ENCODE data around the gene ST14. TPM values are rescaled to one million over a fixed set of nuclear protein-coding genes. Genes with fewer than 3 reads are reported as not detected.
"Not testable (repeated sequence)": the region's sequence is repeated elsewhere in the genome, so short reads cannot be mapped to it uniquely, and the experiment has no call there.

Gene ST14
- total RNA-seq, 2 donors from 2014 or later: not detected

GRCh38 chr11:130190371-130190881, 30.8 kb downstream of the ST14 start:
- ATAC-seq (replicated peaks in 1 of 2) (no peak), DNase-seq (no peak)
- Mint-ChIP-seq H3K27me3 (ENCODE audit: low read depth) (no peaks in the 10 kb centered on the region), H3K9me3 (no peaks in the 10 kb centered on the region), H3K36me3 (ENCODE audit: insufficient read depth in 2 of 2) (no peaks in the 10 kb centered on the region), H3K4me3 (no peak overlapping the region), H3K4me1 (ENCODE audit: low read depth) (peaks cover 6% of the 10 kb centered on the region), H3K27ac (no peak overlapping the region)

DNA sequence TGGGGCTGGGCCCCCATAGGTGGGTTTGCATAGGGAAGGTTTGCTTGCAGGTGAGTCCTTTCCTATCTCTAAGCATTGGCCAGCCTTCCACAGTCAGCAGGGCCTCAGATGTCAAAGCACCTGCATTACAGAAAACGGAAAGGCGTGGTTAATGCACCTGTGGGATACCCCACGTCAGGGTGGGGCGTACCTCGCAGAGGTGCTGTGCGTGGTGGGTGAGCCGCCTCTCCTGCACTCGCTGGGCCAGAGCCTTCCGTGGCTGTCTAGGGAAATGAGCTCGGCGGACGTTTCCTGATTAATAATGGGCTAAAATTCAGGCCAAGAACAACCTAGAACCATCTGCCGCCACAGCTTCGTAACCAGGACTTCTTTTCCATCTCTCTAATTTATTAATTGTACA, 32.3 kb downstream of the ST14 start:
- ATAC-seq (replicated peaks in 1 of 2) (no peak), DNase-seq (no peak)
- H3K36me3 Mint-ChIP-seq (ENCODE audit: insufficient read depth in 2 of 2): no peaks in the 10 kb centered on the region
- H3K27ac Mint-ChIP-seq: no peak overlapping the region
- H3K4me1 Mint-ChIP-seq (ENCODE audit: low read depth): peaks cover 3% of the 10 kb centered on the region
- H3K9me3 Mint-ChIP-seq: no peaks in the 10 kb centered on the region
- no peak overlapping the region for H3K4me3 Mint-ChIP-seq
- no peaks in the 10 kb centered on the region for H3K27me3 Mint-ChIP-seq (ENCODE audit: low read depth)

DNA sequence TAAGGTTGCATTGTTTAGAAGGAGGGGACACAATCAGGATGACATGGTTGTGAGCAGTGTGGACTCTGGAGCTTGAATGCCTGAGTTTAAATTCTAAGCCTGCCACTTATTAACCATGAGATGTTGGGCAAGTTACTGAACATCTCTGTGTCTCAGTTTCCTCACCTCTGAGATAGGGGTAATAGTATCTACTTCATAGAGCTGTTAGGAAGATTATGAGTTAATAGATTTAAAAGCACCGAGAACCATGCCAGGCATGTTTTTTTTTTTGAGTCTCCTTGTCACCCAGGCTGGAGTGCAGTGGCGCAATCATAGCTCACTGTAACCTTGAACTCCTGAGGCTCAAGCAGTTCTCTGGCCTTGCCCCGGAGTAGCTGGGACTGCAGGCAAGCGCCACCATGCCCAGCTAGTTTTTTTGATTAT, 33.3 kb downstream of the ST14 start:
- Mint-ChIP-seq H3K9me3 (no peaks in the 10 kb centered on the region), H3K27me3 (ENCODE audit: low read depth) (no peaks in the 10 kb centered on the region), H3K36me3 (ENCODE audit: insufficient read depth in 2 of 2) (no peaks in the 10 kb centered on the region), H3K4me1 (ENCODE audit: low read depth) (no peaks in the 10 kb centered on the region), H3K4me3 (no peak overlapping the region), H3K27ac (no peak overlapping the region)
- DNase-seq: no peak
- ATAC-seq (replicated peaks in 1 of 2): no peak

GRCh38 chr11:130193551-130193950, 34.0 kb downstream of the ST14 start:
- DNase-seq: not testable (repeated sequence)

DNA sequence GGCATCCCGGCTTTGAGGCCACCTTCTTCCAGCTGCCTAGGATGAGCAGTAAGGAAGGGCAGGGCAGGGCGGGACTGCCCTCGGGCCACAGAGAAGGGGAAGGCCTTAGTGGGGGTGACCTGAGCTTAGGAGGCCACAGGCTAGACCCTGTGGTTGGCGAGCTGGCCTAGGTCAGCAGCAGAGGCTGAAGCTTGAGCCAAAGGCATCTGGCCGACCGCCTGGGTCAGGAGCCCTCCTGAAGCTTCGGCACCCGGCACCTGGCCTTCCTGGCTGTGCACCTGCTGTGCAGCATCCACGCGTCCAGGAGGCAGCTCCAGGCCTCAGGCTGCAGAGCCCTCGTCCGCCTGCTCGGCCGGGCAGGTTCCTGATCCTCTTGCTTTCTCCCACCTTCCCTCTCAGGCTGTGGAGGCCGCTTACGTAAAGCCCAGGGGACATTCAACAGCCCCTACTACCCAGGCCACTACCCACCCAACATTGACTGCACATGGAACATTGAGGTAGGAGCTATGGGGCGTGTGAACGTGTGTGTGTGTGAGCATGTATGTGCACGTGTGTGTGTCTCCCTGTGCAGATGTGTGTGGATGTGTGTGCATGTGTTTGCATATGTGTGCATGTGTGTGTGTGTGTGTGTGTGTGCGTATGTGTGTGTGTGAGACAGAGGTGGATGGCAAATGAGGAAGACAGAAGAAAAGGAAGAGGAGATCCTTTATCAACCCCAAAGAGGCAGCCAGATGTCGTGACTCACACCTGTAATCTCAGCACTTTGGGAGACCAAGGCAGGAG, 34.9 kb downstream of the ST14 start:
- H3K4me1 Mint-ChIP-seq (ENCODE audit: low read depth): no peaks in the 10 kb centered on the region
- no peaks in the 10 kb centered on the region for H3K36me3 Mint-ChIP-seq (ENCODE audit: insufficient read depth in 2 of 2)
- H3K4me3 Mint-ChIP-seq: no peak overlapping the region
- H3K27me3 Mint-ChIP-seq (ENCODE audit: low read depth): no peaks in the 10 kb centered on the region
- ATAC-seq (replicated peaks in 1 of 2): no peak
- H3K27ac Mint-ChIP-seq: no peak overlapping the region
- DNase-seq: no peak
- H3K9me3 Mint-ChIP-seq: no peaks in the 10 kb centered on the region

More at GRCh38 chr11:130193551-130193950, 34.0 kb downstream of the ST14 start:
- not testable (repeated sequence) for H3K4me3 Mint-ChIP-seq; H3K36me3 Mint-ChIP-seq (ENCODE audit: insufficient read depth in 2 of 2); H3K27me3 Mint-ChIP-seq (ENCODE audit: low read depth); ATAC-seq (replicated peaks in 1 of 2); H3K9me3 Mint-ChIP-seq; H3K4me1 Mint-ChIP-seq (ENCODE audit: low read depth); H3K27ac Mint-ChIP-seq

DNA sequence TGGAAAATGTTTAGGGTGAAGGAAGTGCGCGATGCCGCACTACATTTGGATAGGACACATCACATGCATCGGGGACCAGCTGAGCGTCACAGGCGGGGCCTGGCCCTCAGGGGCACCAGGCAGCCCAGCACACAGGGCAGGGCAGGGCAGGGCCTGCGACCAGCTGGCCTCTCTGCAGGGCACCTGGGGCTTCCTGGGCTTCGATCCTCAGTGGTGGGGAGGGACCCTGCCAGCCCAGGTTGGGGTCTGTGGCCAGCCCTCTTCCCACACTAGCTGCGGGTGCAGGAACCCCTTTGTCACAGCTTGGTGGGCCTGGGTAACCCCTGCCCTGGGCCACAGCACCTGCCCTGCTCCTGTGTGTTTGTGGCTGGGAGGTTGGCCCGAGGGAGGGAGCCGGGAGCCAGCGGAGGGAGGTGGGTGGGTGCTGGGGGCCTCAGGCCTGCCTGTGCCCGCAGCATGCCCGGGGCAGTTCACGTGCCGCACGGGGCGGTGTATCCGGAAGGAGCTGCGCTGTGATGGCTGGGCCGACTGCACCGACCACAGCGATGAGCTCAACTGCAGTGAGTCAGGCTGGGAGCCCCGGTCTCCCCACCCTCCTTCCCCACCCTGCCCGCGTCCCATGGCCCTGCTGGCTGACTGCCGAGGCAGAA, 37.9 kb downstream of the ST14 start:
- no peaks in the 10 kb centered on the region for H3K27me3 Mint-ChIP-seq (ENCODE audit: low read depth)

DNA sequence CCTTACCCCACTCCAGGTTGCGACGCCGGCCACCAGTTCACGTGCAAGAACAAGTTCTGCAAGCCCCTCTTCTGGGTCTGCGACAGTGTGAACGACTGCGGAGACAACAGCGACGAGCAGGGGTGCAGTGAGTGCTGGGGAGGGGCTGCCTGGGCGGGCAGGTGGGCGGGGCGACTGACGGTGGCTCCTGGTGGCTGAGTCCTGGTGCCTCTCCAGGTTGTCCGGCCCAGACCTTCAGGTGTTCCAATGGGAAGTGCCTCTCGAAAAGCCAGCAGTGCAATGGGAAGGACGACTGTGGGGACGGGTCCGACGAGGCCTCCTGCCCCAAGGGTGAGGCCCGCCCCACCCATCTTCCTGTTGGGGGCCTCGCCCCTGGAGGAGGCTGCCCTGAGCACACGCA, 38.7 kb downstream of the ST14 start:
- Mint-ChIP-seq H3K27me3 (ENCODE audit: low read depth) (no peaks in the 10 kb centered on the region), H3K9me3 (no peaks in the 10 kb centered on the region), H3K36me3 (ENCODE audit: insufficient read depth in 2 of 2) (no peaks in the 10 kb centered on the region), H3K4me1 (ENCODE audit: low read depth) (no peaks in the 10 kb centered on the region), H3K4me3 (no peak overlapping the region), H3K27ac (no peak overlapping the region)
- ATAC-seq (replicated peaks in 1 of 2) (no peak), DNase-seq (no peak)

More for the DNA sequence above, 37.9 kb downstream of the ST14 start:
- DNase-seq: no peak
- no peak for ATAC-seq (replicated peaks in 1 of 2)
- no peaks in the 10 kb centered on the region for H3K4me1 Mint-ChIP-seq (ENCODE audit: low read depth)
- H3K27ac Mint-ChIP-seq: no peak overlapping the region
- no peaks in the 10 kb centered on the region for H3K9me3 Mint-ChIP-seq
- no peak overlapping the region for H3K4me3 Mint-ChIP-seq
- H3K36me3 Mint-ChIP-seq (ENCODE audit: insufficient read depth in 2 of 2): no peaks in the 10 kb centered on the region

DNA sequence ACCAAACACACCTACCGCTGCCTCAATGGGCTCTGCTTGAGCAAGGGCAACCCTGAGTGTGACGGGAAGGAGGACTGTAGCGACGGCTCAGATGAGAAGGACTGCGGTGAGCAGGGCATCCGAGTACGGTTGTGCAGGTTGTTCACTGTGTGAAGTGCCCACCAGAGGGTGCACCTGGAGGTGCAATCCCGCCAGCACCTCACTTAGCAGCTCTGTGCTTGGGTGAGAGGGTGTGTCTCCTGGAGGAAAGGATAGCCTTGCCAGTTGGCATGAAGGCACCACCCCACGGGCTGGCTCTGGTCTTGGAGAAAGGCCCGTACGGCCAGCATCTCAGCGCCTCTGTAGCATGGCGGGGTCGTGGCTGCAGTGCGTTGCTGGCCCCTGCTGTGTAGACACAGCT, 39.4 kb downstream of the ST14 start:
- no peak for ATAC-seq (replicated peaks in 1 of 2)
- Mint-ChIP-seq H3K27me3 (ENCODE audit: low read depth) (no peaks in the 10 kb centered on the region), H3K4me1 (ENCODE audit: low read depth) (no peaks in the 10 kb centered on the region), H3K36me3 (ENCODE audit: insufficient read depth in 2 of 2) (no peaks in the 10 kb centered on the region), H3K9me3 (no peaks in the 10 kb centered on the region), H3K4me3 (no peak overlapping the region), H3K27ac (no peak overlapping the region)
- DNase-seq: no peak

DNA sequence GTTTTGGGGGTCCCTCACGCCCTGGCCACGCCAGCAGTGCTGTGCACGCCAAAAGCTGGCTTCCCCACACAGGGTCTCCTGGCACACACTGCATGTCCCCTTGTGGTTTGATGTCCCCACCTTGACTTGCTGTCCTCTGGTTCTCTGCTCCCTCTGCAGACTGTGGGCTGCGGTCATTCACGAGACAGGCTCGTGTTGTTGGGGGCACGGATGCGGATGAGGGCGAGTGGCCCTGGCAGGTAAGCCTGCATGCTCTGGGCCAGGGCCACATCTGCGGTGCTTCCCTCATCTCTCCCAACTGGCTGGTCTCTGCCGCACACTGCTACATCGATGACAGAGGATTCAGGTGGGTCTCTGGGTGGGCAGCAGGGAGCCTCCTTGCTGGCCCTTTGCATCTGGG, 40.2 kb downstream of the ST14 start:
- H3K27me3 Mint-ChIP-seq (ENCODE audit: low read depth): no peaks in the 10 kb centered on the region
- H3K36me3 Mint-ChIP-seq (ENCODE audit: insufficient read depth in 2 of 2): no peaks in the 10 kb centered on the region
- DNase-seq (no peak), ATAC-seq (replicated peaks in 1 of 2) (no peak)
- H3K4me3 Mint-ChIP-seq: no peak overlapping the region
- no peaks in the 10 kb centered on the region for H3K4me1 Mint-ChIP-seq (ENCODE audit: low read depth)
- no peaks in the 10 kb centered on the region for H3K9me3 Mint-ChIP-seq
- H3K27ac Mint-ChIP-seq: no peak overlapping the region

- no peak overlapping the region for H3K27ac Mint-ChIP-seq
Measured at GRCh38 chr11:130201026-130201425, 41.4 kb downstream of the ST14 start.

DNA sequence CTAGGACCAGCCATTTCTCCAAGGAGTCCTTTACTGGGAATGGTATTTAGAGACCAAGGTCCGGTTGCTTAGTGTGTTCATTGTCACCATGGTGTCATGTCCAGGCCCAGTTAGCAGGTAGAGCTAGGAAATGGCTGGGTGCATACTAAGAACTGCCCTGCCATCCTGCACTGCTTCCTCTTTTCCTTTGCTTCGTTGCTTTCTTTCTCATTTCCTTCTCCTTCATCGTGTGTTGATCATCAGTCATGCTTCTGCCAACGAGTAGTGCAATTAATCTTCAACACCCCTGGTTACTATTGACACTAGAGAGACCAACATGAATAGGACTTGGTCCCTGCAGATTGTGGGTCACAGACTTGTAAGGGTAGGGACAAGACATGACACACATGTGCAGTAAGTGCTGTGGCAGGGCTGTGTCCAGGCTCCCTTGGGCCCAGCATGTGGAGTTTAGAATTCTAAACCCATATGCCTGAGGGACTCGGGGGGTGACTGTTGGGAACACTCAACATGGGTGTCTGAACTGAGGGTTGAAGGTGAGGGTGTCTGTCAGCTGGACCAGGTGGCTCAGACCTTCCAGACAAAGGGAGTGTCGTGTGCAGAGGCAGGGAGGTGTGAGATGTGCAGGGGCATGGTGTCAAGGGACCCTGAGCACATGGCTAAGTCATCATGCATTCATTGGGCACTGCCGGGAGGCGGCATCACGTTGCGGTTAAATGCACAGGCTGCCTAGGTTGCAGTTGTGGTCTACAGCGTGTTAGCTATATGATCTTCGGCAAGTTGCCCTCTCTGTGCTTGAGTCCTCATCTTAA, 42.6 kb downstream of the ST14 start:
- Mint-ChIP-seq H3K9me3 (no peaks in the 10 kb centered on the region), H3K27ac (no peak overlapping the region), H3K4me1 (ENCODE audit: low read depth) (no peaks in the 10 kb centered on the region), H3K4me3 (no peak overlapping the region), H3K27me3 (ENCODE audit: low read depth) (no peaks in the 10 kb centered on the region), H3K36me3 (ENCODE audit: insufficient read depth in 2 of 2) (no peaks in the 10 kb centered on the region)
- ATAC-seq (replicated peaks in 1 of 2) (no peak), DNase-seq (no peak)

More at GRCh38 chr11:130201026-130201425, 41.4 kb downstream of the ST14 start:
- Mint-ChIP-seq H3K36me3 (ENCODE audit: insufficient read depth in 2 of 2) (no peaks in the 10 kb centered on the region), H3K9me3 (no peaks in the 10 kb centered on the region), H3K4me1 (ENCODE audit: low read depth) (no peaks in the 10 kb centered on the region), H3K27me3 (ENCODE audit: low read depth) (no peaks in the 10 kb centered on the region), H3K4me3 (no peak overlapping the region)
- DNase-seq: no peak
- no peak for ATAC-seq (replicated peaks in 1 of 2)

- Mint-ChIP-seq H3K27ac (no peak overlapping the region), H3K27me3 (ENCODE audit: low read depth) (no peaks in the 10 kb centered on the region), H3K4me1 (ENCODE audit: low read depth) (no peaks in the 10 kb centered on the region), H3K36me3 (ENCODE audit: insufficient read depth in 2 of 2) (no peaks in the 10 kb centered on the region), H3K9me3 (no peaks in the 10 kb centered on the region), H3K4me3 (no peak overlapping the region)
- no peak for ATAC-seq (replicated peaks in 1 of 2)
- no peak for DNase-seq
Measured at GRCh38 chr11:130202818-130203689, 43.5 kb downstream of the ST14 start.
